Neuronal stem cell (in vitro differentiated cells): ENCODE data around the gene KPNB1.

Experiments
- DNase-seq: peaks from one replicate; pipeline ENCODE4 v3.0.0-alpha.2; 2013; ENCODE audit warnings: low spot score
- H2AFZ ChIP-seq: one replicate; pipeline ENCODE4 v1.6.1; 2013; ENCODE audit warnings: mild to moderate bottlenecking, low read length, inconsistent platforms
- H2AK5ac ChIP-seq: 2 replicates; pipeline ENCODE4 v1.6.1; 2013; ENCODE audit warnings: low read depth, mild to moderate bottlenecking, inconsistent platforms, low read length, moderate library complexity, mixed read lengths
- H2BK120ac ChIP-seq: 2 replicates; pipeline ENCODE4 v1.6.1; 2013; ENCODE audit warnings: low read depth, mild to moderate bottlenecking, inconsistent platforms, low read length, moderate library complexity, mixed read lengths
- H2BK12ac ChIP-seq: one replicate; pipeline ENCODE4 v1.6.1; 2013; ENCODE audit warnings: low read length, inconsistent platforms
- H2BK15ac ChIP-seq: 2 replicates; pipeline ENCODE4 v1.6.1; 2013; ENCODE audit warnings: mild to moderate bottlenecking, low read length, inconsistent platforms, mixed read lengths
- H2BK5ac ChIP-seq: one replicate; pipeline ENCODE4 v1.6.1; 2013; ENCODE audit warnings: inconsistent platforms, mild to moderate bottlenecking, low read length, moderate library complexity
- H3K14ac ChIP-seq: one replicate; pipeline ENCODE4 v1.6.1; 2013; ENCODE audit warnings: low read length, inconsistent platforms
- H3K18ac ChIP-seq: 2 replicates; pipeline ENCODE4 v1.6.1; 2013; ENCODE audit warnings: low read length, inconsistent platforms
- H3K23ac ChIP-seq: 2 replicates; pipeline ENCODE4 v1.6.1; 2013; ENCODE audit warnings: low read depth, mild to moderate bottlenecking, mixed read lengths, low read length, inconsistent platforms; ENCODE audit not compliant: poor library complexity
- H3K27ac ChIP-seq: replicated peaks from 3 replicates; pipeline ENCODE4 v1.5.1; 2013; ENCODE audit warnings: low read length, inconsistent platforms
- H3K27me3 ChIP-seq, 3 experiments: 2 replicates each; pipeline ENCODE4 v1.6.1; 2013; ENCODE audit warnings: low read length in 3 of 3, mild to moderate bottlenecking in 2 of 3, inconsistent platforms in 1 of 3, low read depth in 1 of 3, mixed read lengths in 1 of 3, moderate library complexity in 1 of 3; ENCODE audit not compliant: control insufficient read depth in 3 of 3, insufficient read depth in 3 of 3
- H3K36me3 ChIP-seq, 2 donors: replicated peaks in 1 of 2; 2 replicates each; pipeline ENCODE4 v1.6.1; 2013; ENCODE audit warnings: low read length in 2 of 2; ENCODE audit not compliant: control insufficient read depth in 2 of 2, insufficient read depth in 2 of 2
- H3K4ac ChIP-seq: 2 replicates; pipeline ENCODE4 v1.6.1; 2013; ENCODE audit warnings: inconsistent platforms, mild to moderate bottlenecking, low read length, moderate library complexity
- H3K4me1 ChIP-seq, 2 donors: 1 replicate in 1 of 2; 2 replicates in 1 of 2; pipeline ENCODE4 v1.6.1; 2013; ENCODE audit warnings: low read length in 2 of 2, low read depth in 1 of 2; ENCODE audit not compliant: control insufficient read depth in 2 of 2, insufficient read depth in 1 of 2
- H3K4me2 ChIP-seq: one replicate; pipeline ENCODE4 v1.6.1; 2013; ENCODE audit warnings: mild to moderate bottlenecking, low read length, inconsistent platforms; ENCODE audit not compliant: insufficient read depth, poor library complexity, severe bottlenecking
- H3K4me3 ChIP-seq, 2 donors: 2 replicates each; pipeline ENCODE4 v1.5.1; 2013; ENCODE audit warnings: low read length in 2 of 2, mild to moderate bottlenecking in 2 of 2, inconsistent platforms in 1 of 2, moderate library complexity in 1 of 2
- H3K79me1 ChIP-seq: one replicate; pipeline ENCODE4 v1.6.1; 2013; ENCODE audit warnings: low read depth, mild to moderate bottlenecking, inconsistent platforms, low read length, moderate library complexity
- H3K9ac ChIP-seq: one replicate; pipeline ENCODE4 v1.6.1; 2013; ENCODE audit warnings: mild to moderate bottlenecking, low read depth, low read length, inconsistent platforms; ENCODE audit not compliant: poor library complexity
- H3K9me3 ChIP-seq, 2 donors: replicated peaks in 1 of 2; 2 replicates each; pipeline versions ENCODE3 to v1.6.1; 2013; ENCODE audit warnings: low read length in 2 of 2, mild to moderate bottlenecking in 2 of 2, inconsistent platforms in 1 of 2, low read depth in 1 of 2, mixed read lengths in 1 of 2, moderate library complexity in 1 of 2; ENCODE audit not compliant: control insufficient read depth in 2 of 2, insufficient read depth in 1 of 2
- H4K8ac ChIP-seq: one replicate; pipeline ENCODE4 v1.6.1; 2013; ENCODE audit warnings: low read depth, mild to moderate bottlenecking, inconsistent platforms, low read length, moderate library complexity
- H4K91ac ChIP-seq: one replicate; pipeline ENCODE4 v1.6.1; 2013; ENCODE audit warnings: low read length, low read depth, mild to moderate bottlenecking, inconsistent platforms; ENCODE audit not compliant: poor library complexity
- WGBS, 2 donors: extraction: QIAGEN DNeasy Blood & Tissue Kit; methylation state at CpG; one replicate each; pipeline ENCODE4 v1.1.7; 2013; ENCODE audit warnings: missing lambda C conversion rate in 2 of 2, mixed read lengths in 1 of 2; ENCODE audit not compliant: insufficient read length in 2 of 2, insufficient replicate concordance in 1 of 2; ENCODE audit errors: extremely low coverage in 2 of 2; 5-methylcytosine and 5-hydroxymethylcytosine counted together

Gene KPNB1

DNA sequence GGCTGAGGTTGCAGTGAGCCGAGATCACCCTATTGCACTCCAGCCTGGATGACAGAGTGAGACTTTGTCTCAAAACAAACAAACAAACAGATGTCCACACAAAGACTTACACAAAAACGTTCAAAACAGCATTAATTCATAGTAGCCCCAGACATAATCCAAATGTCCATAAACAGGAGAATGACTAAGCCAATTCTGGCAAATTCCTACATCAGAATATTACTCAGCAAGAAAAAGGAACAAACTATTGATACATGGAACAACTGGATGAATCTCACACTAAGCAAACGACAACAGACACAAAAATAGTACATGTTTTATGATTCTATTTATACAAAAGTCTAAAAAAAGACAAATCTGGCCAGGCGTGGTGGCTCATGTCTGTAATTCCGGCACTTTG is 10.8 kb upstream of the KPNB1 start:
- no peak overlapping the region for H4K91ac ChIP-seq
- no peak overlapping the region for H2BK12ac ChIP-seq
- H2BK15ac ChIP-seq: no peak overlapping the region
- DNase-seq: no peak
- no peak overlapping the region for H3K4me2 ChIP-seq
- H2BK120ac ChIP-seq: no peak overlapping the region
- no peak overlapping the region for H3K14ac ChIP-seq
- H3K9me3 ChIP-seq: no peaks in the 10 kb centered on the region
- H3K36me3 ChIP-seq: peaks cover 4 to 42% of the 10 kb centered on the region in 2 donors
- no peaks in the 10 kb centered on the region for H3K79me1 ChIP-seq
- H3K4me3 ChIP-seq: no peak overlapping the region
- H3K4ac ChIP-seq: no peak overlapping the region
- H4K8ac ChIP-seq: no peak overlapping the region
- H3K4me1 ChIP-seq: no peaks in the 10 kb centered on the region
- H2AFZ ChIP-seq: no peak overlapping the region
- no peaks in the 10 kb centered on the region for H3K27me3 ChIP-seq
- H3K18ac ChIP-seq: no peak overlapping the region
- H3K23ac ChIP-seq: no peak overlapping the region
- WGBS, 2 donors: no CpG with 5 or more reads among the region's 5 CpGs
- no peak overlapping the region for H3K27ac ChIP-seq
- no peak overlapping the region for H2AK5ac ChIP-seq
- H3K9ac ChIP-seq: no peak overlapping the region
- no peak overlapping the region for H2BK5ac ChIP-seq

DNA sequence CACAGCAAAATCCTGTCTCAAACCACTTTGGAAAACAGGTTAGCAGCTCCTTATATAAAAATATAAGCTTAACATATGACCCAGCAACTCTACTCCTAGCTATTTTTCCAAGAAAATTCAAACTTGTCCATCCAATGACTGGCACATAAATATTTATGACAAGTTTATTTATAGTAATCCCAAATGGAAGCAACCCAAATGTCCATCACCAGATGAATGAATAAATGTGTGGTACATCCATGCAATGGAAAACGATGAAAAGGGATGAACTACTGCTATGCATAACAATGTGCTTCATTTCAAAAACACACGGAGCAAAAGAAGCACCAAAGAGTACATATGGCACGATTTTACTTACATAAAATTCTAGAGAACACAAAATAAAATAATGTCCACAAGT is 9.6 kb upstream of the KPNB1 start:
- WGBS, 2 donors: no CpG with 5 or more reads among the region's 3 CpGs
- Histone ChIP-seq H2BK15ac (no peak overlapping the region), H2BK120ac (no peak overlapping the region)

DNA sequence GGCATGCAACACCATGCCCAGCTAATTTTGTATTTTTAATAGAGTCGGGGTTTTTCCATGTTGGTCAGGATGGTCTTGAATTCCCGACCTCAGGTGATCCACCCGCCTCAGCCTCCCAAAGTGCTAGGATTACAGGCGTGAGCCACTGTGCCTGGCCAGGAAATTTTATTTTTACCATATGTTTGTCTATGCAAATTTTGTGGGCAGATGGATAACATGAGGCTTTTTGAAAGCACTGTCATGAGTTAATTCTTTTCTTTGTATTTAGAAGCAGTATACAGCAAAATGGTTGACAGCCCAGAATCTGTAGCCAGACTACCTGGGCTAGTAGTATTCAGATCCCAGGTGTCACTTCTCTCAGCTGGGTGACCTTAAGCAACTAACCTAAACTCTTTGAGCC is 8.5 kb upstream of the KPNB1 start:
- Histone ChIP-seq H2BK5ac (no peak overlapping the region), H3K79me1 (no peaks in the 10 kb centered on the region), H3K4me1 (no peaks in the 10 kb centered on the region), H3K18ac (no peak overlapping the region), H3K9ac (no peak overlapping the region), H3K14ac (no peak overlapping the region), H2BK120ac (no peak overlapping the region), H3K23ac (no peak overlapping the region), H2AFZ (no peak overlapping the region), H3K27ac (no peak overlapping the region), H3K36me3 (peaks cover 2 to 25% of the 10 kb centered on the region in 2 donors), H2BK12ac (no peak overlapping the region), H3K4ac (no peak overlapping the region), H3K9me3 (no peaks in the 10 kb centered on the region), H4K91ac (no peak overlapping the region), H3K4me3 (no peak overlapping the region), H3K4me2 (no peak overlapping the region), H2AK5ac (no peak overlapping the region), H2BK15ac (no peak overlapping the region), H3K27me3 (no peaks in the 10 kb centered on the region), H4K8ac (no peak overlapping the region)
- WGBS, 2 donors: no CpG with 5 or more reads among the region's 4 CpGs
- DNase-seq: no peak

More for the DNA sequence above, 9.6 kb upstream of the KPNB1 start:
- Histone ChIP-seq H3K27ac (no peak overlapping the region), H2BK12ac (no peak overlapping the region), H3K9me3 (no peaks in the 10 kb centered on the region), H3K36me3 (peaks cover 4 to 32% of the 10 kb centered on the region in 2 donors), H3K4me2 (no peak overlapping the region), H3K9ac (no peak overlapping the region), H3K18ac (no peak overlapping the region), H3K27me3 (no peaks in the 10 kb centered on the region), H3K23ac (no peak overlapping the region), H3K4ac (no peak overlapping the region), H2AFZ (no peak overlapping the region), H3K4me3 (no peak overlapping the region), H3K14ac (no peak overlapping the region), H4K8ac (no peak overlapping the region), H3K4me1 (no peaks in the 10 kb centered on the region), H3K79me1 (no peaks in the 10 kb centered on the region), H4K91ac (no peak overlapping the region), H2AK5ac (no peak overlapping the region), H2BK5ac (no peak overlapping the region)
- DNase-seq: no peak

DNA sequence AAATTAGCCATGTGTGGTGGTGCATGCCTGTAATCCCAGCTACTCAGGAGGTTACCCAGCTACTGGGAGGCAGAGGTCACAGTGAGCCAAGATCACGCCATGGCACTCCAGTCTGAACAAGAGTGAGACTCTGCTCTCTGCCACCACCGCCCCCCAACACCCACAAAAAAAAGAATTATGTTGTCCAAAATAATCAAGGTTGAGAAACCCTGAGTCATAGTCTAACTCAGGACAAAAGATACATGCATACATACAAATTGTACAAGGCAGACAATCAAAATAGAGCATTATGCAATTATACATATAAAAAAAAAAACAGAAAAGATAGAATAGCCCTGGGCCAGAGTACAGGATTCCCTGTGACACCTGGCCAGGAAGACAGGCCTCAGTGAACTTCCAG is 6.6 kb upstream of the KPNB1 start:
- peaks cover 0 to 6% of the 10 kb centered on the region in 2 donors for H3K36me3 ChIP-seq
- no peak overlapping the region for H4K8ac ChIP-seq
- no peaks in the 10 kb centered on the region for H3K27me3 ChIP-seq
- no peak overlapping the region for H3K4me3 ChIP-seq
- H2AFZ ChIP-seq: no peak overlapping the region
- peaks cover 3% of the 10 kb centered on the region for H3K79me1 ChIP-seq
- H3K23ac ChIP-seq: no peak overlapping the region
- H3K18ac ChIP-seq: no peak overlapping the region
- no peaks in the 10 kb centered on the region for H3K4me1 ChIP-seq
- no peak overlapping the region for H2BK15ac ChIP-seq
- no peak overlapping the region for H2BK12ac ChIP-seq
- H4K91ac ChIP-seq: no peak overlapping the region
- no peak overlapping the region for H3K4ac ChIP-seq
- no peak for DNase-seq
- H3K14ac ChIP-seq: no peak overlapping the region
- H2AK5ac ChIP-seq: no peak overlapping the region
- H3K9me3 ChIP-seq: no peaks in the 10 kb centered on the region
- WGBS, 2 donors: no CpG with 5 or more reads among the region's 2 CpGs
- no peak overlapping the region for H3K27ac ChIP-seq
- no peak overlapping the region for H2BK120ac ChIP-seq
- no peak overlapping the region for H3K4me2 ChIP-seq
- H3K9ac ChIP-seq: no peak overlapping the region
- no peak overlapping the region for H2BK5ac ChIP-seq
